Body of pancreas (tissue), 4 donors: Measurements from ENCODE around the gene ICE2. TPM values are rescaled to one million over a fixed set of nuclear protein-coding genes. Genes with fewer than 3 reads are reported as not detected.
A peak's percentile ranks its signal among the peaks of the same experiment; 100 is the strongest.

Experiments used
- ATAC-seq: fragments of 150-250 bp; one replicate; pipeline ENCODE4 v1.9.1; 2016
- DNase-seq, 4 donors: peaks; one replicate each; pipeline ENCODE4 v3.0.0-alpha.2; 2019
- H3K27ac ChIP-seq, 4 donors: fragments of 200-600 bp; sonication (generic); 1 replicate in 3 of 4; 2 replicates in 1 of 4; pipeline versions ENCODE4 v1.5.1 to v1.6.1; 2016 to 2019; ENCODE audit warnings: mild to moderate bottlenecking in 1 of 4, mixed read lengths in 1 of 4, moderate library complexity in 1 of 4
- H3K27me3 ChIP-seq, 2 donors: fragments of 200-600 bp; sonication (generic); one replicate each; pipeline ENCODE4 v1.6.0; 2016; ENCODE audit warnings: mild to moderate bottlenecking in 1 of 2
- H3K36me3 ChIP-seq, 2 donors: fragments of 200-600 bp; sonication (generic); replicated peaks in 1 of 2; 2 replicates each; pipeline ENCODE4 v1.5.1; 2016; ENCODE audit warnings: low read depth in 2 of 2; ENCODE audit not compliant: insufficient read depth in 1 of 2
- H3K4me1 ChIP-seq: fragments of 200-600 bp; sonication (generic); one replicate; pipeline ENCODE4 v1.6.0; 2016
- H3K4me3 ChIP-seq, 2 donors: fragments of 200-600 bp; sonication (generic); 1 replicate in 1 of 2; 2 replicates in 1 of 2; pipeline ENCODE4 v1.5.1; 2016 to 2019
- H3K9me3 ChIP-seq, 3 donors: fragments of 200-600 bp; sonication (generic); 1 replicate in 2 of 3; 2 replicates in 1 of 3; pipeline ENCODE4 v1.5.1; 2016
- POLR2A ChIP-seq, 3 donors: fragments of 450-650 bp; IDR thresholded peaks; one replicate each; pipeline ENCODE4 v1.6.1; 2016; ENCODE audit warnings: antibody characterized with exemption in 3 of 3, mild to moderate bottlenecking in 2 of 3
- WGBS, 2 donors: methylation state at CpG; one replicate each; pipeline ENCODE4 v1.1.5; 2017; 5-methylcytosine and 5-hydroxymethylcytosine counted together
- intact Hi-C: fragments of 100-400 bp; cut with DNase I; formaldehyde crosslinking; loops from one replicate; pipeline ENCODE4 v1.15.1; 2023
- total RNA-seq, 2 donors: library from RNA; depleted of rRNA; stranded (reverse); fragments of >200 nt; gene quantifications; one replicate each; pipeline ENCODE4 v1.1.0, GENCODE V29; 2016
- TF ChIP-seq, protein P1 (sequence below), 7 experiments: fragments of 450-650 bp in 4 of 7; fragments of 200-600 bp in 3 of 7; sonication (generic) in 3 of 7; IDR thresholded peaks; one replicate each; pipeline ENCODE4 v1.5.1; 2016 to 2019; ENCODE audit warnings: antibody characterized with exemption in 7 of 7

Gene ICE2
- total RNA-seq, 2 donors from 2014 or later = 20.1 to 24.4 TPM

DNA sequence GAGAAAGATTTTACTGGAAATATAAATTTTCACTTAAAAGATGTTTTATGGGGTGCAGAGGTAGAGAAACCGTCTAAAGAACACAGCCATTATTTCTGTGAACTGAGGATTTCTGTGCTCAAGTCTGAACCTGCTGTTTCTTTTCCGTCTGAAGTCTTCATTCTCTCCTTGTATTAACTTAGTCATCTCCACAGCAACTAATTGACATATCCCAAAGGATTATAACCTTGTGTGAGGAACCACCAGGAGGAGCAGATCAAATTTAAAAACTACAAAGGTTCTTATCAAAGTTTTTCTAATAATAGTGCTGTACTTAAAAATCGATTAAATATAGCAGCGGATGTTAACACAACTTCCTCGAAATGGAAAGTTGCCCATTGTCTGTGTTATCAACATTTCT is 31.1 kb upstream of the ICE2 start:
- no peak overlapping the region for H3K27ac ChIP-seq
- ATAC-seq (no peak), DNase-seq (no peak)
- no peaks in the 10 kb centered on the region for H3K27me3 ChIP-seq
- no peak for TF ChIP-seq POLR2A (IDR thresholded peaks at IDR 0.05)
- TF ChIP-seq, protein P1, sequence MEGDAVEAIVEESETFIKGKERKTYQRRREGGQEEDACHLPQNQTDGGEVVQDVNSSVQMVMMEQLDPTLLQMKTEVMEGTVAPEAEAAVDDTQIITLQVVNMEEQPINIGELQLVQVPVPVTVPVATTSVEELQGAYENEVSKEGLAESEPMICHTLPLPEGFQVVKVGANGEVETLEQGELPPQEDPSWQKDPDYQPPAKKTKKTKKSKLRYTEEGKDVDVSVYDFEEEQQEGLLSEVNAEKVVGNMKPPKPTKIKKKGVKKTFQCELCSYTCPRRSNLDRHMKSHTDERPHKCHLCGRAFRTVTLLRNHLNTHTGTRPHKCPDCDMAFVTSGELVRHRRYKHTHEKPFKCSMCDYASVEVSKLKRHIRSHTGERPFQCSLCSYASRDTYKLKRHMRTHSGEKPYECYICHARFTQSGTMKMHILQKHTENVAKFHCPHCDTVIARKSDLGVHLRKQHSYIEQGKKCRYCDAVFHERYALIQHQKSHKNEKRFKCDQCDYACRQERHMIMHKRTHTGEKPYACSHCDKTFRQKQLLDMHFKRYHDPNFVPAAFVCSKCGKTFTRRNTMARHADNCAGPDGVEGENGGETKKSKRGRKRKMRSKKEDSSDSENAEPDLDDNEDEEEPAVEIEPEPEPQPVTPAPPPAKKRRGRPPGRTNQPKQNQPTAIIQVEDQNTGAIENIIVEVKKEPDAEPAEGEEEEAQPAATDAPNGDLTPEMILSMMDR (IDR thresholded peaks at IDR 0.05) = no peak
- 40 to 46% methylated on average over 5 of the region's 5 CpGs for WGBS, 2 donors
- H3K4me1 ChIP-seq = peaks cover 10% of the 10 kb centered on the region
- H3K36me3 ChIP-seq = peaks cover 0 to 2% of the 10 kb centered on the region in 2 donors
- no peak overlapping the region for H3K4me3 ChIP-seq
- no peaks in the 10 kb centered on the region for H3K9me3 ChIP-seq
- intact Hi-C loops = no loop called here

DNA sequence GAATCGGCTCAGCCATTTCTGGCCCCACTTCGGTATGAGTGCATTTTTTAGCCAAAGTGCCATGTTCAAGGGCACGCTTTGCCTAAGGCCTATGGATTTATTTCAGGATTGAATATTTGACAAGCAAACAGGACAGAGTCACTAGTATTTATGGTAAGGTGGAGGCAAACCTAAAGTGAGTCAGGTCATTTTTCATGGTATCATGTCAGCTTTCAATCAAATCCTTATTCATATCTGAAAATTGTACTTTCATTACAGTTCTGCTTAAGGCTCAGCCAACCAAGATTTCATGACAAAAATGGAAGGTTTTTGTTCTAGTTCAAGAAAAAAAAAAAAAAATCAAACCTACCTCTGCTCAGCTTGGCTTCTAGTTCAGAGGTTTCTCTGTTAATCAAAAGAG is 30.5 kb upstream of the ICE2 start:
- ATAC-seq = no peak
- WGBS, 2 donors = 49 to 73% methylated on average over 3 of the region's 3 CpGs
- TF ChIP-seq POLR2A (IDR thresholded peaks at IDR 0.05) = no peak
- TF ChIP-seq, protein P1 (IDR thresholded peaks at IDR 0.05) = no peak

DNA sequence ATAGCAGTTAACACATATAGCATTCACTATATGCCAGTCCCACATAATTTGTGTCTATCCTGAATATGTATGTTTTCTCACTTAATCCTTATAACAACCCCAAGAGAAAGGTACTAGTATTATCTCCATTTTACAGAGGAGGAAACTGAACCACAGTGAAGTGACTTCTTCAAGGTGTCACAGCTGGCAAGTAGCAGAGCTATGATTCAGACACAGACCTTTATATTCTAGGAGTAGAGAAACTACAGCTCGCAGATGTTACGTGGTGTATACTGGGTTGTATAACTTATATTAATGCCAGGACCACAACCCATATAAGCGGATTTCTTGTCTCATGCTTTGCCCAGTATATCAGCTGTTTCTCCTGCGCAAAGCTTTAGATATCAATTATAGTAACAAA is 29.5 kb upstream of the ICE2 start:
- no peak overlapping the region for H3K4me3 ChIP-seq
- no peak for TF ChIP-seq POLR2A (IDR thresholded peaks at IDR 0.05)
- TF ChIP-seq, protein P1 (IDR thresholded peaks at IDR 0.05) = no peak
- H3K9me3 ChIP-seq = no peaks in the 10 kb centered on the region
- peaks cover 10% of the 10 kb centered on the region for H3K4me1 ChIP-seq
- DNase-seq (no peak), ATAC-seq (no peak)
- no peak overlapping the region for H3K27ac ChIP-seq
- no peaks in the 10 kb centered on the region for H3K27me3 ChIP-seq
- H3K36me3 ChIP-seq = peaks cover 0 to 8% of the 10 kb centered on the region in 2 donors
- intact Hi-C loops = no loop called here
- 93 to 94% methylated on average over 4 of the region's 4 CpGs for WGBS, 2 donors

More for the DNA sequence above, 30.5 kb upstream of the ICE2 start:
- Histone ChIP-seq H3K27me3 (no peaks in the 10 kb centered on the region), H3K9me3 (no peaks in the 10 kb centered on the region), H3K36me3 (peaks cover 0 to 4% of the 10 kb centered on the region in 2 donors), H3K27ac (no peak overlapping the region), H3K4me3 (no peak overlapping the region), H3K4me1 (peaks cover 10% of the 10 kb centered on the region)
- DNase-seq = no peak
- intact Hi-C loops = no loop called here

DNA sequence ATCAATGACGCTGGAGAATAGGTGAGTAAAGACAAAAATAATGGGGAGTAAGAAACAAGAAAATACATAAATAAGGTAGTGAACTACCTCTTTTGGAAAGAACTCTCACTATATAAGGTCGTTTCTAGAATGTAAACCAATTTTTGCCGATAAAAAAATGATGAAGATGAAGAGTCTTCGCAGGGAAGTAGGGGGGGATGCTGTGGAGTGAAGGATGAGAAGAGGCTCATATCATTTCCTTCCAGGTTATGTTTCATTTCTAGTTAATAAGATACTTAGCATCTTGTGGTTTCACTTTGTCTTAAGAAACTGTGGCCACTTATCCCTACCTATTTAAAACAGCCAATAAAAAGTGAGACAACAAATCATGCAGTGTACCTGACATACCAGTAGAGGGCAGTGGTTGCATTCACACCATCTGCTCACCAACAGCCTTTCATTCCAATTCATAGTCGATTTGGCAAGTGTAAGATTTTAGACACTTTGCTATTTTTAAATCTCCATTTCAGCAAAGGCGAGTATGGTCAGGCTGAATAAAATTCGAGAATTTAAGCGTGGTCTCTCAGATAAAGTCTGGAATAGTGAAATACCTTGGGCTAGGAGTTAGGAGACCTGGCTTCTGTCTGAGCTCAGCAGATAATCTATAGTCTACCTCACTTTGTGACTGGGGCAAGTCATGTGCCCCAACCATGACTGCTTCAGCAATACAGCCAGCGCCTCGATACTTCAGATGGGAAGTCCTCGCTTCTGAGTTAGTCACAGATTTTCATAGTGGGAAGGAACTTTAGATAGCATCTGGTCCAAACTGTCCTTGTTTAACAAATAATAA is 28.9 kb upstream of the ICE2 start:
- DNase-seq = peak; percentile 50 to 64 (median 56)
- Histone ChIP-seq H3K36me3 (peaks cover 0 to 8% of the 10 kb centered on the region in 2 donors), H3K4me3 (no peak overlapping the region), H3K27me3 (no peaks in the 10 kb centered on the region), H3K4me1 (peaks cover 4% of the 10 kb centered on the region), H3K9me3 (no peaks in the 10 kb centered on the region), H3K27ac (no peak overlapping the region)
- intact Hi-C loops = no loop called here
- ATAC-seq = peak; percentile 85
- TF ChIP-seq, protein P1 (IDR thresholded peaks at IDR 0.05) = peak; percentile 65 to 93 (median 91)
- TF ChIP-seq POLR2A (IDR thresholded peaks at IDR 0.05) = no peak
- WGBS, 2 donors = 42 to 45% methylated on average over 11 of the region's 11 CpGs

DNA sequence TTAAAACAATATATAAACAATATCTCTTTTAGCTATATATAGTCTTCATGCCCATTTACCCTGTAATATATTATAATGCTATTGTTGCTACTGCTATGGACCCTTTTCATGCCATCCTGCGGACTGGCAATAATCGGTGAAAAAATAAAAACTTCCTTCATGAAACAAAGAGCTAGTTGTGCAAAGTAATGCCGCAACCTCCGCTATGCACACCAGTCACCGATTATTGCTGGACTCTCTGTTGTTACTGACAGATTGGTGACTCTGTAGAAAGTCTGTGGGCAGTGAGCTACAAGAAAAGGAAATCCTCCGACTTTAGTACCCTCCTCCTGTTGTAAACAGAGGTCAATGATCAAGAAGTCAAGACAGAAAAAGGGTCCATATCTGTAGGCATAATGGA is 17.9 kb upstream of the ICE2 start:
- no peaks in the 10 kb centered on the region for H3K9me3 ChIP-seq
- 70 to 78% methylated on average over 6 of the region's 6 CpGs for WGBS, 2 donors
- no peak overlapping the region for H3K4me3 ChIP-seq
- TF ChIP-seq POLR2A (IDR thresholded peaks at IDR 0.05) = no peak
- TF ChIP-seq, protein P1 (IDR thresholded peaks at IDR 0.05) = no peak
- no peak overlapping the region for H3K27ac ChIP-seq
- H3K36me3 ChIP-seq = peaks cover 0 to 11% of the 10 kb centered on the region in 2 donors
- no peaks in the 10 kb centered on the region for H3K4me1 ChIP-seq
- DNase-seq (no peak), ATAC-seq (no peak)
- intact Hi-C loops = no loop called here
- no peaks in the 10 kb centered on the region for H3K27me3 ChIP-seq
